Astrocyte (in vitro differentiated cells and primary cell): ENCODE data around the gene RABEP2. TPM values are rescaled to one million over a fixed set of nuclear protein-coding genes. Genes with fewer than 3 reads are reported as not detected.

Experiments
- DNase-seq: peaks from one replicate; pipeline ENCODE4 v3.0.0-alpha.2; 2010; ENCODE audit warnings: low read depth
- FAIRE-seq: peaks from 2 replicates; lab custom pipeline; 2011; peaks lifted over from hg19 to GRCh38; lab: Jason Lieb, UNC
- H2AFZ ChIP-seq: 2 replicates; pipeline ENCODE4 v1.6.0; 2012; ENCODE audit warnings: low read depth, low read length, inconsistent platforms
- H3K27ac ChIP-seq: 2 replicates; pipeline ENCODE4 v1.5.1; 2011; ENCODE audit warnings: low read depth, low read length, inconsistent platforms
- H3K27me3 ChIP-seq: 2 replicates; pipeline ENCODE4 v1.6.0; 2011; ENCODE audit warnings: low read length, inconsistent platforms; ENCODE audit not compliant: insufficient read depth
- H3K36me3 ChIP-seq: 2 replicates; pipeline ENCODE4 v1.5.1; 2011; ENCODE audit warnings: low read length, inconsistent platforms; ENCODE audit not compliant: insufficient read depth
- H3K4me1 ChIP-seq: 2 replicates; pipeline ENCODE4 v1.5.1; 2011; ENCODE audit warnings: low read length, inconsistent platforms; ENCODE audit not compliant: insufficient read depth
- H3K4me2 ChIP-seq: 2 replicates; pipeline ENCODE4 v1.6.0; 2012; ENCODE audit warnings: low read length, inconsistent platforms
- H3K4me3 ChIP-seq: 2 replicates; pipeline ENCODE4 v1.5.1; 2011; ENCODE audit warnings: low read depth, mild to moderate bottlenecking, low read length, inconsistent platforms; ENCODE audit not compliant: insufficient read depth
- H3K79me2 ChIP-seq: 2 replicates; pipeline ENCODE4 v1.6.0; 2012; ENCODE audit warnings: mild to moderate bottlenecking, low read length, inconsistent platforms; ENCODE audit not compliant: insufficient read depth
- H3K9ac ChIP-seq: 2 replicates; pipeline ENCODE4 v1.6.0; 2012; ENCODE audit warnings: mild to moderate bottlenecking, low read length, inconsistent platforms
- H3K9me3 ChIP-seq: 2 replicates; pipeline ENCODE4 v1.5.1; 2012; ENCODE audit warnings: low read depth, mild to moderate bottlenecking, low read length, inconsistent platforms; ENCODE audit not compliant: insufficient read depth
- H4K20me1 ChIP-seq: 2 replicates; pipeline ENCODE4 v1.6.0; 2012; ENCODE audit warnings: low read length, inconsistent platforms; ENCODE audit not compliant: insufficient read depth
- H3K27ac Mint-ChIP-seq: one replicate; pipeline ENCODE4 v1.8.0; 2021; ENCODE audit warnings: mild to moderate bottlenecking, mixed read lengths; ENCODE audit not compliant: unreplicated experiment
- H3K27me3 Mint-ChIP-seq: one replicate; pipeline ENCODE4 v1.8.0; 2021; ENCODE audit warnings: low read depth, mixed read lengths; ENCODE audit not compliant: unreplicated experiment
- H3K36me3 Mint-ChIP-seq: one replicate; pipeline ENCODE4 v1.8.0; 2021; ENCODE audit warnings: low read depth, mixed read lengths; ENCODE audit not compliant: unreplicated experiment
- H3K4me1 Mint-ChIP-seq: one replicate; pipeline ENCODE4 v1.8.0; 2021; ENCODE audit warnings: low read depth, mixed read lengths; ENCODE audit not compliant: unreplicated experiment
- H3K4me3 Mint-ChIP-seq: one replicate; pipeline ENCODE4 v1.8.0; 2021; ENCODE audit warnings: mild to moderate bottlenecking, moderate library complexity, mixed read lengths; ENCODE audit not compliant: unreplicated experiment
- H3K9me3 Mint-ChIP-seq: one replicate; pipeline ENCODE4 v1.8.0; 2021; ENCODE audit warnings: mild to moderate bottlenecking, mixed read lengths; ENCODE audit not compliant: unreplicated experiment
- CTCF ChIP-seq: IDR thresholded peaks from 2 replicates; pipeline ENCODE4 v1.5.1; 2011; ENCODE audit warnings: low read depth, mild to moderate bottlenecking, inconsistent platforms, low read length, moderate library complexity; ENCODE audit not compliant: insufficient read depth
- EZH2 ChIP-seq: IDR thresholded peaks from 2 replicates; pipeline ENCODE4 v1.6.1; 2012; ENCODE audit warnings: mild to moderate bottlenecking, low read length, inconsistent platforms; ENCODE audit not compliant: insufficient read depth
- total RNA-seq: library from RNA; stranded (reverse); gene quantifications from 2 replicates; pipeline ENCODE4 v1.2.1, GENCODE V29; 2021

RABEP2 gene
- total RNA-seq, 1 donor from 2014 or later, result 19.4 TPM

DNA sequence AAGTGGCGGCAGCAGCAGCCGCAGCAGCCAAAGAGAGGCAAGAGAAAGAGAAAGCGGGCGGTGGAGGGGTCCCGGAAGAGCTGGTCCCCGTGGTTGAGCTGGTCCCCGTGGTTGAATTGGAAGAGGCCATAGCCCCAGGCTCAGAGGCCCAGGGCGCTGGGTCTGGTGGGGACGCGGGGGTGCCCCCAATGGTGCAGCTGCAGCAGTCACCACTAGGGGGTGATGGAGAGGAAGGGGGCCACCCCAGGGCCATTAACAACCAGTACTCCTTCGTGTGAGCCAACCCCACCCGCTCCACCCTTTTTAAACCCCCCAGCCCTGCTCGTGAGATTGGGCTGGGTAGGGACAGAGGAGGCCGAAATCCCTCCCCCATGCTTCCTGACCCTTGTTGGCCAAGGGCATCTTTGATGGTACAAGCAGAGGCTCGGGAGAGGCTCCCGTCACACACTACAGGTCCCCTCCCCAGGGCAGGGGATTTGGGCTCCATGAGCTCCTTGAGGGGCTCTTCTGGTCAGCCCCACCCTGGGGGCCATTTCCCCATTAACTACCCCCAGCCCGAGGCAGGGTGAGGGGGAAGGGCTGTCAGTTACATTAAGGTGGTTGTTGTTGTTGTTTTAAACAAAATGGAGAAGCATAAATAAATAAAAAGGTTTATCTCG lies 51.4 kb downstream of the RABEP2 start:
- H4K20me1 ChIP-seq, result peaks cover 20% of the 10 kb centered on the region
- no peak overlapping the region for H2AFZ ChIP-seq
- TF ChIP-seq EZH2 (no peak), CTCF (peak; percentile 25)
- no peak for DNase-seq
- peaks cover 11% of the 10 kb centered on the region for H3K36me3 ChIP-seq
- Mint-ChIP-seq H3K4me1 (peaks cover 2% of the 10 kb centered on the region), H3K4me3 (no peak overlapping the region), H3K9me3 (no peaks in the 10 kb centered on the region), H3K36me3 (peaks cover 13% of the 10 kb centered on the region), H3K27ac (no peak overlapping the region), H3K27me3 (no peaks in the 10 kb centered on the region)
- no peak overlapping the region for H3K9ac ChIP-seq
- FAIRE-seq, result no peak
- H3K27me3 ChIP-seq, result no peaks in the 10 kb centered on the region
- no peaks in the 10 kb centered on the region for H3K79me2 ChIP-seq
- H3K4me2 ChIP-seq, result no peak overlapping the region
- no peak overlapping the region for H3K27ac ChIP-seq
- H3K4me3 ChIP-seq, result no peak overlapping the region
- H3K4me1 ChIP-seq, result no peaks in the 10 kb centered on the region
- no peaks in the 10 kb centered on the region for H3K9me3 ChIP-seq

GRCh38 chr16:28872952-28873351 lies 52.1 kb downstream of the RABEP2 start:
- H2AFZ ChIP-seq, result no peak overlapping the region
- no peaks in the 10 kb centered on the region for H3K9me3 ChIP-seq
- no peak overlapping the region for H3K27ac ChIP-seq
- Mint-ChIP-seq H3K4me3 (no peak overlapping the region), H3K36me3 (peaks cover 13% of the 10 kb centered on the region), H3K27me3 (no peaks in the 10 kb centered on the region), H3K9me3 (no peaks in the 10 kb centered on the region), H3K4me1 (peaks cover 2% of the 10 kb centered on the region), H3K27ac (no peak overlapping the region)
- no peaks in the 10 kb centered on the region for H3K4me1 ChIP-seq
- FAIRE-seq, result no peak
- TF ChIP-seq CTCF (no peak), EZH2 (no peak)
- H3K4me3 ChIP-seq, result no peak overlapping the region
- no peaks in the 10 kb centered on the region for H3K27me3 ChIP-seq
- H3K36me3 ChIP-seq, result peaks cover 14% of the 10 kb centered on the region
- H4K20me1 ChIP-seq, result peaks cover 20% of the 10 kb centered on the region
- H3K79me2 ChIP-seq, result no peaks in the 10 kb centered on the region
- no peak overlapping the region for H3K4me2 ChIP-seq
- DNase-seq, result no peak
- no peak overlapping the region for H3K9ac ChIP-seq

GRCh38 chr16:28869201-28869600 lies 55.8 kb downstream of the RABEP2 start:
- H3K79me2 ChIP-seq, result peaks cover 24% of the 10 kb centered on the region

More at GRCh38 chr16:28869201-28869600, 55.8 kb downstream of the RABEP2 start:
- H3K36me3 ChIP-seq, result peaks cover 14% of the 10 kb centered on the region
- peaks cover 36% of the 10 kb centered on the region for H4K20me1 ChIP-seq
- Mint-ChIP-seq H3K9me3 (no peaks in the 10 kb centered on the region), H3K27me3 (no peaks in the 10 kb centered on the region), H3K4me3 (no peak overlapping the region), H3K36me3 (peaks cover 11% of the 10 kb centered on the region), H3K4me1 (peaks cover 9% of the 10 kb centered on the region), H3K27ac (no peak overlapping the region)
- H3K27ac ChIP-seq, result no peak overlapping the region
- DNase-seq (no peak), FAIRE-seq (no peak)
- H3K4me2 ChIP-seq, result no peak overlapping the region
- H2AFZ ChIP-seq, result no peak overlapping the region
- no peak overlapping the region for H3K9ac ChIP-seq
- no peaks in the 10 kb centered on the region for H3K9me3 ChIP-seq
- no peak for TF ChIP-seq CTCF
- TF ChIP-seq EZH2, result no peak
- H3K4me1 ChIP-seq, result peaks cover 10% of the 10 kb centered on the region
- H3K27me3 ChIP-seq, result no peaks in the 10 kb centered on the region
- no peak overlapping the region for H3K4me3 ChIP-seq
